ENCODE measurements around the gene ANGEL1.

ANGEL1 gene

DNA sequence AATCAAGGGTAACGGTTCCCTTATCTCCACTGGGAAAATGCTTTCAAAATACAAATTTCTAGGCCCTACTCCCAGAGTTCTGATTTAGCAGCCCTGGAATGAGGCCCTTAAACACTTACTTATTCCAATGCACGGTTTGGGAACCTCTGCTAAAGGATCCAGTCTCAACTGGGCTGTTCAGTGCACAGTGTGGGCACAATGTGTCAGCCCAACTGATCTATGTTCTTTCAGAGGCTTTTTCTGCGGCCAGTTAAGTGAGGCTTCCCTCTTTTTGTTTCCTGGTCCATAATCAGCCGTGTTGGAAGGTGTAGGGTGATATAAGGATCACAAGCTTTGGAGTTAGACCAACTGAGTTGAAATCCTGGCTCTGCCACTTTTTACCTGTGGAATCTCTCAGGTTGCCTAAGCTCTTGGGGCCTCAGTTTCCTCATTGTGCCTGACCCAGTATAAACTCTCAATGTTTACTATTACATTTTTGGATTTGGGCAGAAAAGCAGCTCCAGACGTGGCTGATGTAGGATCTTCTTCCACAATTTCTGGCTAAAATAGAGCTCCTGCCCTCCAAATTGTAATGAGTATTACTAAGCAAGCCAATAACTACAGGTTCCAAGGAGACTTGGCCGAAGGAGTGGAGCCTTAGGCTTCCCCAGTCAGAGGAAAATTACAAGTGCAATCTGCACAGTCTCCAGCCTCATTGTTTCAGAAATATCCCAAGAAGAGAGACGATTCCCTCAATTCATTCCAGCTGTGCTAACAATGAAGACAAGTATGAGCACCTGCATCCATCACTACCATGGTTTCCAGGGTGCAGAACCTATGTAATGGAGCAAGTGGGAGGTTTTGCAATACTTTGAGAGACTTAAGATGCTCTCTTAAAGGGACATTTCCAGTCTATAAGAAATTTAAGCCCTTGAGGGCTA lies 2.3 kb upstream of the ANGEL1 start:
- DNase-seq (ENCODE audit: low read depth): no peak

DNA sequence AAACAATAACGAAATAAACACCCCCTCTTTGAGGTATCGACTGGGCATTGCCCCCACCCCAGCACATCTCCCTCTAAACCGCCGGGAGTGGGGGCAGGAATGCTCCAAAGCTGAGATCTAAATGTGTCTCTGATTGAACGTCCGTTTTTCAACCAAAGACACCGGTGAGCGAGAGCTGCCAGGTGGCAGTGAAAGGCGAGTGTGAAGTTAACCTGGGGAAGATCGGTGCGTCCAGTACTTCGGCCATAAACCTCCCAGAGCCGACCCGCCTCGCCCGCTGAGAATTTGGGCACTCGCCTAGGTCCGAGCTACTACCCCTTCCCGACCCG lies 625 bp downstream of the ANGEL1 start:
- no peak for DNase-seq (ENCODE audit: low read depth)

DNA sequence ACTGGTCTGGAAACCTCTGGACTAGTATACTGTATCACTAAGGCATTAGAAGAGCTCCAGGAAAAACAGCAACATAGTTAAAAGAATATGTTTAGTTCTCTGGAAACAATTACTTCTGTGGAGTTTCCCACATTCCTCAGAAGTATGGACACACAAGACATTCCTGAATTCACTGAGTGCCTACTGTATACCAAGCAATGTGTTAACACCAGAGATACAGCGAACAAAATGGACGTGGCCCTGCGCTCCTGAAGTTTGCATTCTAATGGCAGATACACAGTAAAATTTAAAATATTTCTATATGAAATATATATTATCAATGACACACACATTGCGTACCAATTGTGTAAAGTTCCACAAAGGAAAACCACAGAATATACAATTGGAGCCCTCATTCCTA lies 1.1 kb downstream of the ANGEL1 start:
- DNase-seq (ENCODE audit: low read depth): no peak

DNA sequence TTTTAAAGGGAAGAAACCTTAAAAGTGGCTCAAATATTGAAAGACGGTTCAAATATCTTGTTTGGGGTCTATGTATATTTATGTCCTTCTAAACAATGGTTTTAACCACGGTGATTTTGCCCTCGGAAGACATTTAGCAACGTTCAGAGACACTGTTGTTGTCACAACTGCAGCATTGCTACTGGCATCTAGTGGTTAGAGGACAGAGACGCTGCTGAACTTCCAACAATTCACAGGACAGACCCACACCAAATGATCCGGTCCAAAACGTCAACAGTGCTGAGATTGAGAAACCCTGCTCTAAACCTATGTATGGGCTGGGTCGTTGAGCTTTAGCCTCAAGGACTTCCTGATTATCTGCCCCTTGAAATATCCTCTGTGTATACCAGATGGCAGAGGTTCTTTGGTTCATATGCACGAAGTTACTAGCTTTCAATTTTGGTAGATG lies 1.7 kb downstream of the ANGEL1 start:
- DNase-seq (ENCODE audit: low read depth): peak; percentile 19

DNA sequence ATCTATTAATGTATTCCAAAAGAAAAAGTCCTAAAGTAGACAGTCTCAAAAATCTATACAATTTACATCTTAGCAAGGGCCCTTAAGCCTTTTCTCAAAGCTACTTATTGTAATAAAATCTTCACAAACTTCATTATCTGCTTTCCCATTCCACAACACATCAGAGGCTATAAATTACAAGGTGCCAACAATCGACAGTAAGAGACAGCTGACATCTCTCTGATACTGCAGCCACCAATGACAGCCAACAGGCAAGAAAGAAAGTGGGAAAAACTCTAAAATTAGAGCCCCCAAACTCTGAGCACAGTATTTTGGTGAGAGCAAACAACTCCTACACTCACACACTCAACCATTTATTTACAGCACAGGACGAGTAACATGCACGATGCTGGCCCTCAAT lies 2.2 kb downstream of the ANGEL1 start:
- no peak for DNase-seq (ENCODE audit: low read depth)

DNA sequence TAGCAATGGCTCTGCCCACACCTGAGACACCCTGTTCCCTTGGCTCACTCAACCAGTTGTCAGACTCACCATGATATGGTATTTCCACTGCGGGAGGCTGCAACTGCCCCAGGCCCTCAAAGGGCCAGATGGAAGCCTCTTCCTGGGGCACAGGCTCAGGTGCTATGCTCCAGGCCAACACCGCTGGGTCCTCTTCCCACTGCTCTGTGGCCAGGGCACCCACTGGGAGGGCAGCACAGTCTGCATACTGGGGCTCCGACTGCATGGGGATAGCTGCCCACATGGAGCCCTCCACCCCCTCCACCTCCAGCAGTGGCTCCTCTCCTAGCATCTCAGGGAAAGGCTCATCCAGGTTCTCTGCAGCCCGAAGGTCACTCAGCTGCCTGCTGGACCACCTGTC lies 3.7 kb downstream of the ANGEL1 start:
- no peak for DNase-seq (ENCODE audit: low read depth)

DNA sequence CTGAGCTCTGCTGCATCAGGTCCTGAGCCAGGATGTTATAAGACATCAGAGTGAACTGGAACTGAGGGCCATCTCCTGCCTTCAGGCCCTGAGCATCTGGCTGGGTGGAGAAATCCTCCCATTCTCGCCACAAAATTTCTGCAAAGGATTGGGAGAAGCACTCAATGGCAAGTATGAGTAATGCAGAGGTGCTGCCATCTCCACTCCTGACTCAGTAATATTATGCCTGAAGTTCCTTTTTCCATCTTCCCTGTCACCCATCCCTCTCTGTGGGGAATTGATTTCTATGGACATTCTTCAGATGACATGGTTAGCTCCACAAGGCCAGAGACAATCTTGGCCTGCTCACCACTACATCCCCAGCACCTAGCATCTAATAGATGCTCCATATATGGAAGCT lies 4.7 kb downstream of the ANGEL1 start:
- DNase-seq (ENCODE audit: low read depth): no peak

DNA sequence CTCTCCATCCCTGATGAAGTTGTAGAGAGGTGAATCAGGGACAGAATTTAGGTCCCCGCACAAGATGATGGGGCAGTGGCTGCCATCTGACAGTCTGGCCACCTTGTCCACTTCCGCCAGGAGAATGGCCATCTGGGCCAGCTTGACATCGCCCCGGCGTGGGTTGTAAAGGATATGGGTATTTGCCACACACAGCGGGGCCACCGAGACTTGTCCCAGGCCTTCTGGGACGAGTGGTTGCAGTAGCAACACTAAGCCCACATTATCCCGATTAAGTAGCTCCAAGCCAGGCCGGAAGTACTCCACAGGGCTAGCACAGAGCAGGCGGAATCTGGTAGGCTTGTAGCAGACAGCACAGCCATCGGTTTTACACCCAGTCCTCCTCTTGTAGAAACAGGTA lies 6.2 kb downstream of the ANGEL1 start:
- DNase-seq (ENCODE audit: low read depth): no peak

DNA sequence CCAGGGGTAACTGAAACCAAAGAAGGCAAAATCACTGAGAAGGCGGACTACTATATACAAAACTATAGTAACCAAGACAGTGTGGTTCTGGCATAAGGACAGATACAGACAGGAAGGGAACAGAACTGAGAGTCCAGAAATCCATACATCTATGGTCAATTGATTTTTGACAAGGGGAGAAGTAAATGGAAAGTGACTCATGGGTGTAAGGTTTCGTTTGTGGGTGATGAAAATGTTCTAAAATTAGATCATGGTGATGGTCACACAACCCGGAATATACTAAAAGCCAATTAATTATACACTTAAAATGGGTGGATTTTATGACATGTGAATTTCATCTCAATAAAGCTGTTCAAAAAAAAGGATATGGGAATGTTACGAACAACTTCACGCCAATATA lies 18.7 kb downstream of the ANGEL1 start:
- no peak for DNase-seq (ENCODE audit: low read depth)

DNA sequence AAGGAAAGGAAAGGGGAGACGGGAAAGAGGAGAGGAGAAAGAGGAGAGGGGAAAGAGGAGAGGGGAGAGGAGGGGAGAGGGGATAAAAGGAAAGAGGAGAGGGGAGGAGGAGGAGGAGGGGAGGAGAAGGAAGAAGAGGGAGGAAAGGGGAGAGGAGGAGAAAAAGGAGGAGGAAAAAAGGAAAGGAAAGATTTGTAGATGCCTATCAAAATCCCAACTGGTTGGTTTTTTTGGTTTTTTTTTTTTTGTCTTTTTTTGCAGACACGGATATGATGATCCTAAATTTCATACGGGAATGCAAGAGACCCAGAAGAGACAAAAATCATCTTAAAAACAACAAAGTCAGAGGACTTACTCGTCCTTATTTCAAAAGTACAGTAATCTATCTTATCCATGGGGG lies 19.4 kb downstream of the ANGEL1 start:
- DNase-seq (ENCODE audit: low read depth): no peak

DNA sequence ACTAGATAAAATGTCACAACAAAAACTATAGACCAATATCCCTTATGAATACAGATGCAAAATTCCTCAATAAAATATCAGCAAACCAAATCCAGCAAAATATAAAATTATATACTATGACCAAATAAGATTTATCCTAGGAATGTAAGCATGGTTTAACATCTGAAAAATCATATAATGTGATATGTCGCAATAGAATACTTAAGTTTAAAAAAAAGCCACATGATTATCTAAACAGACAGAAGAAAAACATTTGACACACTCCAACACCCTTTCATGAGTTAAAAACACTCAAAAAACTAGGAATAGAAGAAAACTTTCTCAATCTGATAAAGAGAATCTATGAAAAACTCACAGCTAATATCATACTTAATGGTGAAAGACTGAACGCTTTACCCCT lies 20.3 kb downstream of the ANGEL1 start:
- DNase-seq (ENCODE audit: low read depth): no peak

DNA sequence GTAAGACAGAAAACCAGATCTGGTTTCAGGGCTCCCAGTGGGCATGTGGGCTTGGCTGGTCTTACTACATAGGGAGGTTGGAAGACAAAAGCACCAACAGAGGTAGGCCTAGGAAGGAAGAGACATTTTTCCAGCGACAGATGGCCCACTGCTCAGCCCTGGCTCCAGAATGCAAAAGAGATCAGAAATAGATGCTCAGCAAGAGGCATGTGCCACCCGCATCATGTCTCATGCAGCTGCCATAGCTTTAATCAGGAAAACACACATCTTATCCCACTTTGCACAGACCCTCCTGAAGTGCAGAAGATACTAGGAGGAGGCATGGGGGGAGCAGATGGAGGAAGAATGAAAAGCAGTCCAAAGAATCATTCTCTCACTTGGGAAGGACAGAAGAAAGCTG lies 26.1 kb downstream of the ANGEL1 start:
- DNase-seq (ENCODE audit: low read depth): no peak

DNA sequence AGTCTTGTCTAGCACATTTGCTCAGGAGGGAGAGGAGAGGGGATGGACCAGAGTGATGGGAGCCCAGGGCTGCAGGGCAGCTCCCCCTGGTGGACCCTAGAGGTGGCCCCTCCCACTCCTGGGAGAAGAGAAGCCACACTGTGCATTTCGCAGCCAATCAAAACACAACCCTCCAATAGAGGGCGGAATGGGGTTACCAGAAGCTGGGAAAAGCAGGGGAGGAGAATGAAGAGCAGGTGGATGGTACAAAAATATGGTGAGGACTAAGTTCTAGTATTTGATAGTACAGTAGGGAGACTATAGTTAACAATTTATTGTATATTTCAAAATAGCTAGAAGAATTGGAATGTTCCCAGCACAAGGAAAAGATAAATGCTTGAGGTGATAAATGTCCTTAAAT lies 27.8 kb downstream of the ANGEL1 start:
- no peak for DNase-seq (ENCODE audit: low read depth)

DNA sequence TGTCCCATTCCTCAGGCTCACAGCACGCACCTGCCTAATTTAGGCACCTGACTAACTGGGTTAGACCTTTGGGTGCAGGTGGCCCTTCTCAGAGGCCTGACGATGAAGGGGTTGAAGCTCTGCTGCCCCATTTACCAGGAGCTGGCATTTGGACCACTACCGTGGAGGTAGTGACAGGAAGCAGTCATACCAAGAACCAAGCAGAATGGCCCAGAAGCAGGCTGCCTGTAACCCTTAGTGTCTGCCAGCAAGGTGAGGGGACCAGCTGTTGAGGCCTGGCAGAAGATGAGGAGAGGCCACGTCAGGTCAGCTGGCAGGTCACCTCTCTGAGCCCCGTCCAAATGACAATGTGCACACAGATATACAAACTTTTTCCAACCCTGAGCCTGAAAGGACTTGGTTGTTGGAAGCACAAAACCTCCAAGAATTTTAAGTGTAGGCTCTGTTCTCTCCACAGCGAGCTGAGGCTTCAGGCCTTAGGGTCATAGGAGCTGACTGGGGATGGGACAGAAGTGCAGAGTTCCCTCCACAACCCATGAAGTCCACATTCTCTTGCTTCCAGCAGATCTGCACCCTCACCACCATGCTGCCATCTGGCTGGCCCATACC lies 28.3 kb downstream of the ANGEL1 start:
- no peak for DNase-seq (ENCODE audit: low read depth)

DNA sequence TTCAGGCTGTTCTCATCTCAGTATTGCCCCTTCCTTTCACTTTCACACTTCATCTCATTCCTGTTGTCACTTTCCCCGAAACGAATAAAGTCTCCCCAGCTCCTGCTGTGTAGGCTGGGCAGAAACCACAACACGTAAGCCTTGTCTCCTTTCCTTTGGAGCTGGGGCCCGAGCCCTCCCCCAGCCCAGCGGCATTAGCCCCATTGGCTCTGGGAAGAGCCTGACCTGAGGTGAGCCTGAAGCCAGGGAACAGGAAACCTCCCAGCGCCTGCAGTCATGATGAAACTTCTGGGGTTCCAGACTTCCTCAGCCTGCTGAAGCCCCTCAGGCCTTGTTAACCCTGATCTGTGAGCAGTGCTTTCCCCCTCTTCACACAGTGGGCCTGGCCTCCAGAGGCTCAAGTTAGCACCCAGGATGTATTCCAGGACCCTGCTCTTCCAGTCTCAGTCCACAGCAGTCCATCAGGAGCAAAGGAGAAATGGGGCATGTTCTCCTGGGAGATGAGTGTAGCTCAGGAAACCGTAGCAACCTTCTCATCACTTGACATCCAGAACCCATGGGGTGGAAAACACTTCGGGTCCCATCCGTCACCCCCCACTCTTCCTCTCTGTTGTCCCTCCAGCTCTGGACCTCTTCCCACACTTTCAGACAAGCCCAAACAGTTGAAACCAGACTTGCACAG lies 29.7 kb downstream of the ANGEL1 start:
- DNase-seq (ENCODE audit: low read depth): no peak

DNA sequence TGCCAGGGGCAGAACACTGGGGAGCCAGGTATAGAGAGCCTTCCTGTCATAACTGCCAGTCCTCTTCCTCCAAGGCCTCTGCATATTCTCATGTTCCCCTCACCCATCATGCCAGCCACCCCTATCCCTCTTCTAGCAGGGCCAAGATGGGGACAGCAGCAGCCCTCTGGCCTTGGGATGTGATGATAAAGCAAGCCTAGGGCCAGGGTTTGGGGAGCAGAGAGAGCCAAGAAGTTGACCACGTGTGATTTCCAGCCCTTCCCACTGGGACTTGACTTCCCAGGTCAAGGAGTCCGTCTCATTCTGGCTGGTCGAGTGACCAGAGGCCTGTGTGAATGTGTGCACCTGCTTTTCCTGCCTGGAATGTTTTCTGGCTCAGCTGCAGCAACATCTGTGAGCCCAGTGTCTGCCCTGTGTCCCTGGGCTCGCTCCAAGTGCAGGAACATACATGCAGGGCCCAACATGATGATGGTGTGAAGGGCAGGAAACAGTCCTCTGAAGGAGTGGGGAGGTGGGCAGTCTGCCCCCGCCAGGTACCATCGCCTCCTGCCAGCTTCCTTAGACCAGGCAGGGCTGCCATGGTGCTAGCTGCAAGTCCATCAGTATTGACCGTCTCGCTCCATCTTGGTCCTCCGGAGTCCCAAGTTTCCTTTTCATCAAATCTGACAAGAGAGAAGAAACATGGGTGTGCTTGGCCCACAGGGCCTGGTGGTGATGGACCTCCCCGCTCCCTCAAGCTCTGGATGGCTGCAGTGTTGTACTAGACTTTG lies 30.4 kb downstream of the ANGEL1 start:
- no peak for DNase-seq (ENCODE audit: low read depth)

DNA sequence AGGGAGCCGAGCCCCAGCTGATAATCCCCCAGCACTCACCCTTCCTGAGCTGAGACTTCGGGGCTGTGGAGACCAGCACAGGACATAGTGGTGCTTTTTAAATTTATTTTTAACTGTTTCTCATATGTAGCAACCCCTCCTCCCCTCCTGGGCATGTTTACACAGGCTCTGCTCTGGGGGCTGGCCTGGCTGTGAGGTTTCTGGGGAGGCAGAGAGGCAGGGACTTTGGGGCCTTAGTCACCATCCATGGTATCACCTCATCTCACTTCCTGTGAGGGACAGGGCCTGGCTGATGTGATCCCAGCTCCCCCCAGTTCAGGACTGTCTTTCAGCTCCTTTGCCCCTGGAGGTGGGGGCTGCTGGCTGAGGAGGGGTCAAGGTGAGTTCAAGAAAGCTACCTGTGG lies 31.0 kb downstream of the ANGEL1 start:
- no peak for DNase-seq (ENCODE audit: low read depth)

DNA sequence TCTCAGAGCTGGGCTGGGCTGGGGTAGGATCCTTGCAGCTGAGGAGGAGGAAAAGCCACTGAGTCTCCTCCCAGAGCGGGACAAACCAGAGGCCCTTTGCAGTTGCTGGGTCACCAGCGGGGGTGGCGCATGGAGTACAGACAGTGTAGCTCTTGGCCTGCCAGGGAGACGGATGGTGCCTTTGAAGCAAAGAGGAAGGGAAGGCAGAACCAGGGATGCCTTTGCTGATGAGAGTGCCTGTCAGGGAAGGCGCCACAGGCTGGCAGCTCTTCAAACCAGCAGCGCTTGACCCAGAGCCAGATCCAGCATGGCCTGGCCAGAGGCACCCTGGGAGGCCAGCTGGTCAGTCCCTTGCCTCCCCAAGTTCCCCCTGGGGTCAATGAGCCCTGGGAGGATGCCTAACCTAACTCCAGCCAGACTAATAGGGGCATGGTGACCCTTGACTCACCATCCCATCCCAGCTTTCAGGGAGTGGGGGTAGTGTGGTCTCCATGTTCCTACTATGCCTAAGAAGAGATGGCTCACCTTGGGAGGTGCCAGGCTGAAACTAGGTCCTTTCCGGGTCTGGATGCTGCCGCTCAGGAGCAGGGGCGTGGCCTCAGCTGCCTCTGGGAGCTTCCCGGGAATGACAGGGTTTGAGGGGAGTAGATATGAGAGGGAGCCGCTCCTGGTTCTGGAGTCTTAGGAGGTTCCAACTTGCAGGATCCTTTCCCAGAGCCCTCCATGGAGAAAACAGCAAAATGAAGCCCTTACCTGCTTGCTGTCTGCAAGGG lies 31.6 kb downstream of the ANGEL1 start:
- no peak for DNase-seq (ENCODE audit: low read depth)

DNA sequence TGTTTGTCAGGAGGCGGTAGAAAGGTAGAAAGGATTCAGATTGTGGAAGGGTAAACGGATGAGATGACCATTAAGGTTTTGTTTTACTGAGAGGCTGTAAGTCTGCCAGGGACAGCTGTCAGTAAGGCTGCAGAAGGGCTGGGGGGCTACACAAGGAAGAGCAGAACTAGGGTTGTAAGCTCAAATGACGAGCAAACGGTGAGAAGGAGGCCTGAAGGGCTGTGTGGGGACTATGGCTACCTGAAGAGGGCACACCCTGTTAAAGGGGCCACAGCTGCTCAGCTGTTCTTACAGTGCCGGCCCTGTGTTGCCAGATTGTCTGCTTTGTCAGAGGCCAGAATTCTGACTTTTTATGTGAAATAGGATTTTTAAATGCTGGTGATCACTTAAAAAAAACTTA lies 32.3 kb downstream of the ANGEL1 start:
- no peak for DNase-seq (ENCODE audit: low read depth)

DNA sequence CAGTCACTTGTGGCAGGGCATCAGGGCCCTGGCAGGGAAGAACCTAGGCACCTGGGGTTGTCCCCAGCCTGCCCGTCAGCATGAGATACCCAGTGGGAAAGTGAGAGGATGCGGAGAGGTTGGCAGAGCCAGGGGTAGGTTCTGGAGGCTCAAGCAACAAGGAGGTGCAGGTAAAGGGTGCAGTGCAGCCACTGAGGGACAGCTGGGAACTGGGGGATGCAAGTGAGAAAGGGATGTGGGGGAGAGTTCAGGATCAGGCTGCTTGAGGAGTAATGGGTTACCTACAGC lies 32.7 kb downstream of the ANGEL1 start:
- no peak for DNase-seq (ENCODE audit: low read depth)

DNA sequence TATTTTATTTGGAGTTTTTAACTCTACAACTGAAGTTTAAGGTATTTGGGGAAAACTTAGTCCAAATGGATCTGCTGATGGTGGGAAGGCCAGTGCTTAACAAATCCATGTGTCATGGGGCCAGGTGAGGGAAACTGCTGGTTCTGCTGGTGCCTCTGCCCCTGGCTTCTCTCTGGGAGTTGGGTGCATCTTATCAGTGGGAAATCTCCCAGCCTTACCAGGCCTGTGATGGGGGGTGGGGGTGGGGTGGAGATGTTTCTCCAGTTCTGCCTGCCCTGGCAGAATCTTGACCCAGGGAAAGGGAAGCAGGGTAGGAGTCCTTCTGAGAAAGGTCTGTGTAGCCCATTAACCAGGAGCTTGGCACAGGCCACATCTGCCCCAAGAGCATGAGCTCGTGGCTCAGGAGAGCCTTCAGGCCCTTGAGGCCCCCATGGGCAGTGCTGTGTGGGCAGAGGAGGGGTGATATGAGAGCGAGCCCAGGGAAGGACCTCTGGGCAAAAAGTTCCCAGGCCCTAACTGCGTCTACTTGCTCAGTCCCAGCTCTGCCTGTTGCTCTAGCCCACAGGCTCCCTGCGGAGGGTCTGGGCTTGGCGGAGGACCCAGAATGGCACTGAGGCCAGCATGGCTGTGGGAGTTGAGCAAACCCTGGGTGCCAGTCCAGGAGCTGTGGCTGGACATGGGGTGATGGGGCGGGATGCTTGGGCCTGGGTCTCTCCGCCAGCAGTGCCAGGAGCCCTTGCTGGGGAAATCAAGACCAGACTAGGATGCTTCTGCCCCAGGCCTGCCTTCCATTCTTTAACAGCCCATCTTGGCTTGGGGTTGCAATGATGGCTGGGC lies 33.2 kb downstream of the ANGEL1 start:
- DNase-seq (ENCODE audit: low read depth): no peak

Data from GM04503 (cell line).